ENCODE results near the gene AGAP2.
"Not testable (repeated sequence)": the region's sequence is repeated elsewhere in the genome, so short reads cannot be mapped to it uniquely, and the experiment has no call there.

The AGAP2 gene

DNA sequence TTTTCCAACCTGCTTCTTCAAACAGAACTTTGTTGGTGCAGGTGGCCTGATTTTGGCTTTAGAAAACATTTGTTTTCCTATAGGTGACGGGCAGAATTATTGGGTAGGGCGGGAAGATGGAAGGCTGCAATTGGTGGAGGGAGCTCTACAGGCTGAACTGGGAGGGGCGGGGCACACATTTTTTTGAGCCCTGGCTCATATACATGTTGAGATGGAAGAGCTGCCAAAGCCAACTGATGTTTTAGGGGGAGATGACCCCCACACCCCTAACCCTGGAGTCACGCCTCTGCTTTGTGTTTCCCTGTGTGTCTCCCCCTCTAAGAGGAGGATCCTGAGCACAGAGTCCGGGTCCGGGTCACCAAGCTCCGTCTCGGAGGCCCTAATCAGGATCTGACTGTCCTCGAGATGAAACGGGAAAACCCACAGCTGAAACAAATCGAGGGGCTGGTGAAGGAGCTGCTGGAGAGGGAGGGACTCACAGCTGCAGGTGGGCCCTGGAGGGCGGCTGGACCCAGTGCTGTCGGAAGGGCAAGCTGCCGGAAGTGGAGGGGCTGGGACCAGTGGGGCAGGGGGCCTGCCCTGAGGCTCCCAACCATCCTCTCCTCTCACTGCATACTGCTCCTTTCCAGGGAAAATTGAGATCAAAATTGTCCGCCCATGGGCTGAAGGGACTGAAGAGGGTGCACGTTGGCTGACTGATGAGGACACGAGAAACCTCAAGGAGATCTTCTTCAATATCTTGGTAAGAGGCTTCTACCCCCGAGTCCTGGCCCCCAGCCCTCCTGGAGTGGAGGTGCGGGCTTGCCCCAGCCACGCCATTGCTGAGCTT is 18.6 kb downstream of the AGAP2 start:
- H3K4me3 ChIP-seq (ENCODE audit: low read length) = no peak overlapping the region
- DNase-seq (ENCODE audit: low read depth) = no peak
- TF ChIP-seq, protein P1, sequence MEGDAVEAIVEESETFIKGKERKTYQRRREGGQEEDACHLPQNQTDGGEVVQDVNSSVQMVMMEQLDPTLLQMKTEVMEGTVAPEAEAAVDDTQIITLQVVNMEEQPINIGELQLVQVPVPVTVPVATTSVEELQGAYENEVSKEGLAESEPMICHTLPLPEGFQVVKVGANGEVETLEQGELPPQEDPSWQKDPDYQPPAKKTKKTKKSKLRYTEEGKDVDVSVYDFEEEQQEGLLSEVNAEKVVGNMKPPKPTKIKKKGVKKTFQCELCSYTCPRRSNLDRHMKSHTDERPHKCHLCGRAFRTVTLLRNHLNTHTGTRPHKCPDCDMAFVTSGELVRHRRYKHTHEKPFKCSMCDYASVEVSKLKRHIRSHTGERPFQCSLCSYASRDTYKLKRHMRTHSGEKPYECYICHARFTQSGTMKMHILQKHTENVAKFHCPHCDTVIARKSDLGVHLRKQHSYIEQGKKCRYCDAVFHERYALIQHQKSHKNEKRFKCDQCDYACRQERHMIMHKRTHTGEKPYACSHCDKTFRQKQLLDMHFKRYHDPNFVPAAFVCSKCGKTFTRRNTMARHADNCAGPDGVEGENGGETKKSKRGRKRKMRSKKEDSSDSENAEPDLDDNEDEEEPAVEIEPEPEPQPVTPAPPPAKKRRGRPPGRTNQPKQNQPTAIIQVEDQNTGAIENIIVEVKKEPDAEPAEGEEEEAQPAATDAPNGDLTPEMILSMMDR (conservative IDR thresholded peaks at IDR 0.05; ENCODE audit: low read depth, low read length) = no peak

- TF ChIP-seq, protein P1 (conservative IDR thresholded peaks at IDR 0.05; ENCODE audit: low read depth, low read length) = no peak
- H3K4me3 ChIP-seq (ENCODE audit: low read length) = no peak overlapping the region
- DNase-seq (ENCODE audit: low read depth) = no peak
These were observed 19.7 kb downstream of the AGAP2 start for GRCh38 chr12:57718641-57719528.

- DNase-seq (ENCODE audit: low read depth) = no peak
- H3K4me3 ChIP-seq (ENCODE audit: low read length) = no peak overlapping the region
- TF ChIP-seq, protein P1 (conservative IDR thresholded peaks at IDR 0.05; ENCODE audit: low read depth, low read length) = no peak
These were observed 20.5 kb downstream of the AGAP2 start for GRCh38 chr12:57717846-57718640.

DNA sequence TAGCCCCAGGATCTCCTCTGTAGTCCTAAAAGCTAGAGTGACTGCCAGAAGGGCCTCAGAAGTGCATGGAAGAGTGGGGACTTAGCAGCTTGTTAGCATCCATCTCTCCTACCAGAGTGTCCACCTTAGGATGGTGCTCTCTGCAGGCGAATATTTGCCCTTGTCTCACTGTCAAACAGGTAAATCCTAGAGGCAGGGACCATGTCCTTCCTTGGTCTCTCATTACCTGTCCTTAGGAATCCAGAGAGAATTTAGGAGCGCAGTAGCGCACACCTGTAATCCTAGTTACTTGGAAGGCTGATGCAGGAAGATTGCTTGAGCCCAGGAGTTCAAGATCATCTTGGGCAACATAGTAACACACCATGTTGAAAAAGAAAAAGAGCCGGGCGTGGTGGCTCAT is 21.4 kb downstream of the AGAP2 start:
- TF ChIP-seq, protein P1 (conservative IDR thresholded peaks at IDR 0.05; ENCODE audit: low read depth, low read length) = no peak
- DNase-seq (ENCODE audit: low read depth) = no peak
- H3K4me3 ChIP-seq (ENCODE audit: low read length) = no peak overlapping the region

DNA sequence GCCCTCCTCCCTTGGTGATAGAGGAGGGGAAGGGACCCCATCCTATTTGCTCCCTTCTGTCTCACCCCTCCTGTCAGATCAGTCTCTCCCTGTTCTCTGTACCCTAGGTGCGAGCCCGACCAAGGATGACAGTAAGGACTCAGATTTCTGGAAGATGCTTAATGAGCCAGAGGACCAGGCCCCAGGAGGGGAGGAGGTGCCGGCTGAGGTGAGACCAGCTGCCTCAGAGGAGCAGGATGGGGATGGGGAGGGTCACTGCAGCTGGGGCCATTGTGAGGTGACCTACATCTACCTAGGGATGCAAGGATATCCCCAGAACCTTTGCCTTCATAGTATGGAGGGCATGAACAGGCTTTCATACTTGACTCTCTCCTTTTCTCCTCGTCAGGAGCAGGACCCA is 22.2 kb downstream of the AGAP2 start:
- H3K4me3 ChIP-seq (ENCODE audit: low read length) = no peak overlapping the region
- no peak for DNase-seq (ENCODE audit: low read depth)
- TF ChIP-seq, protein P1 (conservative IDR thresholded peaks at IDR 0.05; ENCODE audit: low read depth, low read length) = no peak

DNA sequence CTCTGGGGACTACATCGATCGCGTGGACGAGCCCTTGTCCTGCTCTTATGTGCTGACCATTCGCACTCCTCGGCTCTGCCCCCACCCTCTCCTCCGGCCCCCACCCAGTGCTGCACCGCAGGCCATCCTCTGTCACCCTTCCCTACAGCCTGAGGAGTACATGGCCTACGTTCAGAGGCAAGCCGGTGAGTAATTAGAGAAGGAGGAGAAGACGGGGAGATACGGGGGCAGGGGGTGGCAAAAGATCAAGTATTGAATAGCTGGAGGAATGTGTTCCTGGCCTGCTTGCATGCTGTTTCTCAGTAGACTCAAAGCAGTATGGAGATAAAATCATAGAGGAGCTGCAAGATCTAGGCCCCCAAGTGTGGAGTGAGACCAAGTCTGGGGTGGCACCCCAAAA is 22.8 kb downstream of the AGAP2 start:
- TF ChIP-seq, protein P1 (conservative IDR thresholded peaks at IDR 0.05; ENCODE audit: low read depth, low read length) = no peak
- DNase-seq (ENCODE audit: low read depth) = no peak
- no peak overlapping the region for H3K4me3 ChIP-seq (ENCODE audit: low read length)

- not testable (repeated sequence) for H3K4me3 ChIP-seq (ENCODE audit: low read length); DNase-seq (ENCODE audit: low read depth)
These were observed 23.4 kb downstream of the AGAP2 start for GRCh38 chr12:57715036-57715748.
